HG02981 (cell line): ENCODE data around the gene MYBPC3.
"Not testable (repeated sequence)": the region's sequence is repeated elsewhere in the genome, so short reads cannot be mapped to it uniquely, and the experiment has no call there.

Experiments used
- ATAC-seq: cut with Tn5 transposase; IDR thresholded peaks from one replicate; pipeline ENCODE4 v1.9.1; 2021; ENCODE audit warnings: mild to moderate bottlenecking, moderate library complexity; ENCODE audit not compliant: unreplicated experiment

Gene MYBPC3

DNA sequence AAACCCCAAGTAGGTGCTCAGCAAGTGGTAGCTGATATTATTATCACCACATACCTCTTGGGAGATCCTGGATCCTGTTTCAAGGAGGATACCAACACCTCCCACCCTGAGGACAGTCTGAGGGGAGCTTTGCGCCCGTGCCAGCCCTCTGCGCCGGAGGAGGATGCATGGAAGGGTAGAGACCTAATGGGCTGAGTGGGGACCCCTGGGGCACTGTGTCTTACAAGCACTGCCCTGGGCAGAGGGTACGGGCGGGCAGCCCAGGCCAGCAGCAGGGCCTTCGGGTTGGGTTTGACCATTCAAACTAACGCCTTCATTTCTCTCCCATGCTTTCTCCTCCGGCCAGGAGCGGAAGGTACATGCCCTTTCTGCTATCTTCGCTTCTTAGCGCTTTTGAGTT is 26.3 kb downstream of the MYBPC3 start:
- no peak for ATAC-seq

- ATAC-seq, result no peak
Observed at GRCh38 chr11:47325271-47326041, 27.0 kb downstream of the MYBPC3 start.

- no peak for ATAC-seq
Observed at GRCh38 chr11:47324520-47324919, 28.0 kb downstream of the MYBPC3 start.

DNA sequence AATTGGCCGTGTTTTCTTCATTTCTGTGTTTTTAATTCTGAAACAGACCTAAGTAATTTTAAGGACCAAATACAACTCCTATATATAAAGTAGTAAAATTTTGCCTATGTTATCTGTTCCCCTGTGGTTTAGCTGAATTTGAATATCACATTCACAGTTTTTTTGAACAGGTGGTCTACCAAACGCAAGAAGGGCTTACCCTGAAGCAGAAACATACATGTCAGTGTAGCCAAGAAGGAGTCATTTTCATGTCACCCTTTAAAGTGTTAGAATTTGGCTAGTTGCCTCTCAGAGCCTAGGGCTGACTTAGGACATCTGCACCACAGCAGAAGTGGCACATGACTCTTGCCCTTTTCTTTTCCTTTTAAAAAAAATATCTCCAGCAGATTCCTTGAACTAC is 34.3 kb downstream of the MYBPC3 start:
- ATAC-seq, result no peak

DNA sequence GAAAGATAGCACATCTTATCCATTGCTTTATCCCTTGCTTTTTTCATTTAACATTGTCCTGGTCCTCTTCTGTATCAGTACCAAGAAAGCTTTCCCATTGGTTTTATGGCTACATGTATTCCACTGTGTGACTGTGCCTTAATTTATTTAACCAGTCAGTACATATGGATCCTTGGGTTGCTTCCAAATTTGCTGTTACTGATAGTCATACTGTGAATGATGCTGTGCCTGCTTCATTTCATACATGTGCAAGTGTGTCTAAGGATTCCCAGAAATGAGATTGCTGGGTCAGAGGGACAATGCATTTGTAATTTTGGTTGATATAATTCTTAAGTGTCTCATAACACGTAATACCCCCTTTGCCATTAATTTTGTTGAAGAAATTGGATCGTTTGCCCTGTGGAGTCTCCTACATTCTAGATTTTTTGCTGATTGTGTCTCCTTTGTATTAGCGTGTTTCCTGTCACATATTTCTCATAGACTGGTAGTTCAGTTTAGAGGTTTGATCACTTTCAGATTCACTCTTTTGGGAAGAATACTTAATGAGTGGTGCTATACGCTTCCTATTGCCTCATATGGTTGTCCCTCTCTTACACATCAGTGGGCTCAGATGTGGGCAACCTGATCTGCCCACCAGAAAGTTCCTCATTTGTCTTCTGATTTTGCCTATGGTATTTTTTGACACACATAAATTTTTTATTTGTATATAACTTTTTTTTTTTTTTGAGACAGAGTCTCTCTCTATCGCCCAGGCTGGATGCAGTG is 35.3 kb downstream of the MYBPC3 start:
- ATAC-seq, result no peak

GRCh38 chr11:47316501-47316900 is 36.0 kb downstream of the MYBPC3 start:
- ATAC-seq, result not testable (repeated sequence)

DNA sequence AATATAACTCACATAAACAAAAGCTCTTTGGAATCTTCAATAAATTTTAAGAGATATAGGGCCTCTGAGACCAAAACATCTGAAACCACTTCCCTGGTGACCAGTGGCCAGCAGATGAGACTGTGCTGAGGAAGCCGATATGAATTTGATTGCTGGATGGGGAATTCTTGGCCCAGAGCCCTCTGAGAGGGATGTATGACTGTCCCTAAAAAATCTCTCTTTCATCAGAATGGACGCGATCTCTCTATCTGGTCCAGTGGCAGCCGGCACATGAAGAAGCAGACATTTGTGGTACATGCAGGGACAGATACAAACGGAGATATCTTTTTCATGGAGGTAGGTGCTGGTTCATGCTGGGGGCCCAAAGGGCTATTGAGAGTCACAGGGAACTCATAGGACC is 37.5 kb downstream of the MYBPC3 start:
- ATAC-seq, result no peak

- ATAC-seq, result no peak
Observed at GRCh38 chr11:47308050-47308823, 44.3 kb downstream of the MYBPC3 start.

DNA sequence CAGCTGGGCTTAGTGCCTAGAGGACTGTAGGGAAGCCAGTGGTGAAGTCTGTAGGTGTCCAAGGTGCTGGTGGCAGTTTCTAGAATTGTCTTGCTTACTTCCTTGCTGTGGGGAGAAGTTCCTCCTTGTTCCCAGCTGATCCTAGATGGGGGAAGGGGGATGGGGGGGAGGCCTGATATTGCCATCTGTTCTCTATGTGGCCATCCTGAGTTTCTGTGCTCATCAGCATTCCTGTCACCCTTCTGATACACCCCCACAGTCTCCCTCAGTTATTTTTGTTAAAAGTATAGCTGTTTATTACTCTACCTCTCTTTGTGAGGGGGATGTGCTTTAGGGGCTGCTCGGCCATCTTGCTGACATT is 46.0 kb downstream of the MYBPC3 start:
- no peak for ATAC-seq

GRCh38 chr11:47305734-47306483 is 46.6 kb downstream of the MYBPC3 start:
- no peak for ATAC-seq

GRCh38 chr11:47302853-47303252 is 49.6 kb downstream of the MYBPC3 start:
- ATAC-seq, result no peak

DNA sequence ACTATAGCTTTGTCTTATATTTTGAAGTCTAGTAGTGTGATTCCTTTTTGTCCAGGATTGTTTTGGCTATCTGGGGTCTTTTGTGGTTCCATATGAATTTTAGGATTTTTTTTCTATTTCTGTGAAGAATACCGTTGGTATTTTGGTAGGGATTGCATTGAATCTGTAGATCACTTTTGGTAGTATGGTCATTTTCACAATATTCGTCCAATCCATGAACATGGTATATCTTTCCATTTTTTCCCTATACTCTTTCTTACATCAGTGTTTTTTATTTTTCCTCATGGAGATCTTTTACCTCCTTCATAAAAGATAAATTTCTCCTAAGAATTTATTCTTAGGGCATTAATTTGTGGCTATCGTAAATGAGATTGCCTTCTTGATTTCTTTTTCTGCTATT is 53.4 kb downstream of the MYBPC3 start:
- ATAC-seq, result no peak

- no peak for ATAC-seq
Observed at GRCh38 chr11:47296045-47296444, 56.5 kb downstream of the MYBPC3 start.

GRCh38 chr11:47295385-47295784 is 57.1 kb downstream of the MYBPC3 start:
- no peak for ATAC-seq

DNA sequence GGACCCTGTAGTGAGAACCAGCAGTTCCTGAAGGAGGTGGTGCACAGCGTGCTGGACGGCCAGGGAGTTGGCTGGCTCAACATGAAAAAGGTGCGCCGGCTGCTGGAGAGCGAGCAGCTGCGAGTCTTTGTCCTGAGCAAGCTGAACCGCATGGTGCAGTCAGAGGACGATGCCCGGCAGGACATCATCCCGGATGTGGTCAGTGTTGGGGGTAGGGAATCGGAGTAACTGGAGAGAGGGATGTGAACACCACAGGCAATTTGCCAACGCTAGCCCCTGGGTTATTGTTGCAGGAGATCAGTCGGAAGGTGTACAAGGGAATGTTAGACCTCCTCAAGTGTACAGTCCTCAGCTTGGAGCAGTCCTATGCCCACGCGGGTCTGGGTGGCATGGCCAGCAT is 62.6 kb downstream of the MYBPC3 start:
- no peak for ATAC-seq

DNA sequence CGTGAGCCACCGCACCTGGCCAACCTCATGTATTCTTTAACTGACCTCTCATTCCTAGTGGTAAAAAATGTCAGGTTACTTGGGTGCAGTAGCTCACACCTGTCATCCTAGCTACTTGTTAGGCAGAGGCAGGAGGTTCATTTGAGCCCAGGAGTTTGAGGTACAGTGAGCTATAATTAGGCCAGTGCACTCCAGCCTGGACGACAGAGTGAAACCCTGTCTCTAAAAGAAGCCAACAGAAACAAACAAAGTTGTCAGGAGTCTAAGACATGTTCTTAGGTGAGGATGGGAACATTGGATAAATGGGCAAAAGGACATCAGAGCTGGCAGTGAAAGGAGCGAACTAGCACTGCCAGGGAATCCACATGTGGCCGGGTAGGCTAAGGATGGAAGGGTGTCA is 64.4 kb downstream of the MYBPC3 start:
- ATAC-seq, result no peak

DNA sequence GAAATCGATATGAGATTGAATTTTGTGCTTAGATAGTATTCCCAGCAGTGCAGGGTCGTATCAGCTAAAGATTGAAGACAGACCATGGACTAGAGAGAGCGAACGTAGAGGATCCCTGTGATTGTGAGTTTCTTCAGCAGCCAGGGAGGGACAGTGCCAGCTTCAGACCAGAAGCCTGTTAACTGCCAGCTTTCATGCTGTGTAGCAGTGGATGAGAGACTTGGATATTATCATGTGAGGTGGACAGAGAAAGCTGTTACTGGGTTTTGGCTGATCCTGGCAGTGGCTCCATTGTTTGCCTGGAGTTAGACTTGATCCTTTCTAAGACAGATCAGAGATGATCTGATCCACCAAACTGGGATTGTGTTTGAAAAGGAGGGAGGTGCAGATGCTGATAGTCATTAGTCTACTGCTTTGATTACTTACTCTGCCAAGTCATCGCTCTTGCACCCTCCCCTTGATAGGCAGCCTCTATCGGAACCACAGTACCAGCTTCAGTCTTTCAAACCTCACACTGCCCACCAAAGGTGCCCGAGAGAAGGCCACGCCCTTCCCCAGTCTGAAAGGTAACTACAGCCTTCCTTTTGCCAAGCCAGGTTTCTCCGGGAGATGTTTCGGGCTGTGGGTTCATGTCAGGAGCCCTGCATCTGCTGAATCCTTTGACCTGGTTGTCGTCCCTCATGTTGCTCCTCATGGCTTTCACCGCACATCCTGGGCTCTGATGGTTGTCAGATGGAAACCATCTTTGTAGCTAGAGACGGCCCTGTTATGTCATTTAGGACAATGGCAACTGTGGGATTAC is 66.3 kb downstream of the MYBPC3 start:
- ATAC-seq, result no peak

- ATAC-seq, result no peak
Observed at GRCh38 chr11:47284151-47284550, 68.4 kb downstream of the MYBPC3 start.

- no peak for ATAC-seq
Observed at GRCh38 chr11:47282462-47282861, 70.0 kb downstream of the MYBPC3 start.
